NB4 (cell line): ENCODE data around the gene LINC00632.

Source experiments
- CTCF ChIP-seq: IDR thresholded peaks from one replicate; pipeline ENCODE4 v1.5.1; 2012; ENCODE audit warnings: low read depth, low read length
- POLR2A ChIP-seq: IDR thresholded peaks from 2 replicates; pipeline ENCODE4 v1.6.1; 2011; ENCODE audit warnings: mild to moderate bottlenecking; ENCODE audit not compliant: insufficient read length; ENCODE audit errors: extremely low read depth

- TF ChIP-seq CTCF (no peak), POLR2A (no peak)
Observed at GRCh38 chrX:140672840-140673731, 36.5 kb upstream of the LINC00632 start.
